Neural progenitor cell (in vitro differentiated cells): ENCODE results near the gene NBAS. TPM values are rescaled to one million over a fixed set of nuclear protein-coding genes. Genes with fewer than 3 reads are reported as not detected.

Source experiments
- DNase-seq: peaks from one replicate; pipeline ENCODE4 v3.0.0-alpha.2; 2016; ENCODE audit warnings: low spot score
- H2AFZ ChIP-seq: fragments of 200-600 bp; sonication (generic); replicated peaks from 2 replicates; pipeline ENCODE4 v1.6.1; 2016; ENCODE audit warnings: antibody characterized with exemption
- H3F3A ChIP-seq: fragments of 200-600 bp; sonication (generic); 2 replicates; pipeline ENCODE4 v1.6.1; 2016; ENCODE audit warnings: antibody characterized with exemption, low read depth
- H3K27ac ChIP-seq: fragments of 200-600 bp; sonication (generic); 2 replicates; pipeline ENCODE4 v1.5.1; 2016; ENCODE audit warnings: mild to moderate bottlenecking
- H3K27me3 ChIP-seq: fragments of 200-600 bp; sonication (generic); 2 replicates; pipeline ENCODE4 v1.6.1; 2016; ENCODE audit warnings: mild to moderate bottlenecking, moderate library complexity
- H3K36me3 ChIP-seq: fragments of 200-600 bp; sonication (generic); 2 replicates; pipeline ENCODE4 v1.5.1; 2016
- H3K4me1 ChIP-seq: fragments of 200-600 bp; sonication (generic); 2 replicates; pipeline ENCODE4 v1.6.1; 2016; ENCODE audit warnings: mixed run types
- H3K4me2 ChIP-seq: fragments of 200-600 bp; sonication (generic); 2 replicates; pipeline ENCODE4 v1.6.1; 2016
- H3K4me3 ChIP-seq: fragments of 200-600 bp; sonication (generic); 2 replicates; pipeline ENCODE4 v1.5.1; 2016
- H3K79me2 ChIP-seq: fragments of 200-600 bp; sonication (generic); 2 replicates; pipeline ENCODE4 v1.6.1; 2016; ENCODE audit warnings: low read depth
- H3K9ac ChIP-seq: fragments of 200-600 bp; sonication (generic); 2 replicates; pipeline ENCODE4 v1.6.1; 2016
- H3K9me3 ChIP-seq: fragments of 200-600 bp; sonication (generic); 2 replicates; pipeline ENCODE4 v1.5.1; 2016; ENCODE audit warnings: low read depth
- H4K20me1 ChIP-seq: fragments of 200-600 bp; sonication (generic); 2 replicates; pipeline ENCODE4 v1.6.1; 2016; ENCODE audit warnings: low read depth
- H3K27ac Mint-ChIP-seq: 3 replicates; pipeline ENCODE4 v1.8.0; 2021; ENCODE audit warnings: mixed read lengths
- H3K27me3 Mint-ChIP-seq: 2 replicates; pipeline ENCODE4 v1.8.0; 2022; ENCODE audit warnings: low read depth, mild to moderate bottlenecking, inconsistent platforms, moderate library complexity, mixed read lengths; ENCODE audit not compliant: insufficient read depth
- H3K36me3 Mint-ChIP-seq: 3 replicates; pipeline ENCODE4 v1.8.0; 2021; ENCODE audit warnings: mixed read lengths
- H3K4me1 Mint-ChIP-seq: 3 replicates; pipeline ENCODE4 v1.8.0; 2021; ENCODE audit warnings: mixed read lengths
- H3K4me3 Mint-ChIP-seq: 3 replicates; pipeline ENCODE4 v1.8.0; 2021; ENCODE audit warnings: mild to moderate bottlenecking, moderate library complexity, mixed read lengths
- H3K9me3 Mint-ChIP-seq: 3 replicates; pipeline ENCODE4 v1.8.0; 2020; ENCODE audit warnings: mixed read lengths
- EZH2 ChIP-seq: fragments of 200-600 bp; sonication (generic); IDR thresholded peaks from 2 replicates; pipeline ENCODE4 v1.6.1; 2017; ENCODE audit warnings: antibody characterized with exemption, mild to moderate bottlenecking, moderate library complexity
- EZH2phosphoT487 ChIP-seq: fragments of 200-600 bp; sonication (generic); IDR thresholded peaks from 2 replicates; pipeline ENCODE4 v1.6.1; 2017; ENCODE audit warnings: antibody characterized with exemption
- total RNA-seq: library from RNA; depleted of rRNA; stranded (reverse); fragments of >200 nt; gene quantifications from 2 replicates; pipeline ENCODE4 v1.2.3, GENCODE V29; 2015; ENCODE audit warnings: low replicate concordance
- TF ChIP-seq, protein P1 (sequence below): fragments of 200-600 bp; sonication (generic); IDR thresholded peaks from 2 replicates; pipeline ENCODE4 v1.5.1; 2017; ENCODE audit warnings: antibody characterized with exemption, mild to moderate bottlenecking

The NBAS gene
- total RNA-seq, 1 donor from 2014 or later: 58.0 TPM

DNA sequence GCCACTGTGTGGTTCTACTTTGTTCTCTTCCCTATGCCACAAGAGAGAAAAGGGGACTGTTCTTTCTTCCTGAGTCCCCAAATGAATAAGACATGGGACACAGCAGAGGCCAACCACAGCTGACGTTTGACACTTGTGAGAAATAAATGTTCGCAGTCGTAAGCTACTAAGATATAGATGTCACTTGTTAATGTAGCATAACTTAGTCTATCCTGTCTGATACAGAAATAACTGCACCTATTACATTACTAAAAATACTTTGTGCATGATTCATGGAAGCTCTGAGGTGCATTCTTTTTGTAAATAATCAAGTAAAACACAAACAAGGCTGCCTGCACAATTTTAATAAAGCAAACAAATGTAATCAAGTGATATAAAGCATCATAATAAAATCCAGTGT lies 148.8 kb downstream of the NBAS start:
- Histone ChIP-seq H3K4me1 (no peaks in the 10 kb centered on the region), H3K9ac (no peak overlapping the region), H3K9me3 (no peaks in the 10 kb centered on the region), H3K79me2 (no peaks in the 10 kb centered on the region), H3K27me3 (no peaks in the 10 kb centered on the region), H3F3A (no peaks in the 10 kb centered on the region), H3K27ac (no peak overlapping the region), H3K4me2 (no peak overlapping the region), H3K36me3 (peaks cover 5% of the 10 kb centered on the region), H3K4me3 (no peak overlapping the region), H2AFZ (no peak overlapping the region), H4K20me1 (no peaks in the 10 kb centered on the region)
- no peak for DNase-seq
- H3K36me3 Mint-ChIP-seq: peaks cover 10% of the 10 kb centered on the region
- H3K27me3 Mint-ChIP-seq: peaks cover 2% of the 10 kb centered on the region
- H3K27ac Mint-ChIP-seq: no peak overlapping the region
- no peak overlapping the region for H3K4me3 Mint-ChIP-seq
- no peaks in the 10 kb centered on the region for H3K9me3 Mint-ChIP-seq
- no peak for TF ChIP-seq EZH2
- TF ChIP-seq, protein P1, sequence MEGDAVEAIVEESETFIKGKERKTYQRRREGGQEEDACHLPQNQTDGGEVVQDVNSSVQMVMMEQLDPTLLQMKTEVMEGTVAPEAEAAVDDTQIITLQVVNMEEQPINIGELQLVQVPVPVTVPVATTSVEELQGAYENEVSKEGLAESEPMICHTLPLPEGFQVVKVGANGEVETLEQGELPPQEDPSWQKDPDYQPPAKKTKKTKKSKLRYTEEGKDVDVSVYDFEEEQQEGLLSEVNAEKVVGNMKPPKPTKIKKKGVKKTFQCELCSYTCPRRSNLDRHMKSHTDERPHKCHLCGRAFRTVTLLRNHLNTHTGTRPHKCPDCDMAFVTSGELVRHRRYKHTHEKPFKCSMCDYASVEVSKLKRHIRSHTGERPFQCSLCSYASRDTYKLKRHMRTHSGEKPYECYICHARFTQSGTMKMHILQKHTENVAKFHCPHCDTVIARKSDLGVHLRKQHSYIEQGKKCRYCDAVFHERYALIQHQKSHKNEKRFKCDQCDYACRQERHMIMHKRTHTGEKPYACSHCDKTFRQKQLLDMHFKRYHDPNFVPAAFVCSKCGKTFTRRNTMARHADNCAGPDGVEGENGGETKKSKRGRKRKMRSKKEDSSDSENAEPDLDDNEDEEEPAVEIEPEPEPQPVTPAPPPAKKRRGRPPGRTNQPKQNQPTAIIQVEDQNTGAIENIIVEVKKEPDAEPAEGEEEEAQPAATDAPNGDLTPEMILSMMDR: no peak
- no peak for TF ChIP-seq EZH2phosphoT487
- no peaks in the 10 kb centered on the region for H3K4me1 Mint-ChIP-seq

DNA sequence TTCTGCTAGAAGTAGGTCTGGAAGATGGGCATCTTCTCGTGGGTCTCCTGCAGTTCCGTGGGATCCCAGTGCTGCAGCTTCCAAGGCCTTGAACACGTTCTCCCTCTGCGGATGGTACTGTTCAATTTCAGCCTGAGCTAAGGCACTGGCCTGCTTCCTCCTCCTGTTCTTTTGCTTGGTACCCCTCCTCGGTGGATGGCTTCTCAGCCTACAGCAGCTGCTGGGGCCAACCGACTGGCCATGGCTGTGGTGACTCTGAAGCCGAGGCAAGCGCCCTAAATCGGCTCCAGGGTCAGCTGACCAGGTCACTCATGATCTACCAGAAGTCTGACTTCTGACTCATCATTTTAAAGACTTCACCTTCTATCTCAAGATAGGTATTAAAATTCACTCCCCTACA lies 150.2 kb downstream of the NBAS start:
- TF ChIP-seq, protein P1: no peak
- TF ChIP-seq EZH2phosphoT487 (no peak), EZH2 (no peak)
- no peaks in the 10 kb centered on the region for H3K9me3 ChIP-seq
- no peaks in the 10 kb centered on the region for H3K4me1 Mint-ChIP-seq

DNA sequence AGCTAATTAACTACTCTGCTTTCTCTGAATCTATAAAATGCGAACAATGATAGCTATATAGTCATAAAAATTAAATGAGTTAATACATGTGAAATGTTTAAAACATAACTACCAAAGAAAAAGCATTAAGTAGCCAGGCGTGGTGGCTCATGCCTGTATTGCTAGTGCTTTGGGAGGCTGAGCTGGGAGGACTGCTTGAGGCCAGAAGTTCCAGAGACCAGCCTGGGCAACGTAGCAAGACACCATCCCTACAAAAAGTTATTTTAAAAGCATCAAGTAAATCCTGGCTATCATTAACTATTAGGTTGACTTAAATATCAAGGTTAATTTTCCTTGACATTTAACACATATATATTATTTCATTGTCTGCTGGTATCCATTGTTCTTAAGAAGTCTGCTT lies 152.4 kb downstream of the NBAS start:
- H3F3A ChIP-seq: no peaks in the 10 kb centered on the region
- no peak overlapping the region for H3K27ac ChIP-seq
- H3K27ac Mint-ChIP-seq: no peak overlapping the region
- H2AFZ ChIP-seq: no peak overlapping the region
- peaks cover 2% of the 10 kb centered on the region for H3K27me3 Mint-ChIP-seq
- H3K79me2 ChIP-seq: no peaks in the 10 kb centered on the region
- no peak for DNase-seq
- no peaks in the 10 kb centered on the region for H4K20me1 ChIP-seq
- H3K4me1 ChIP-seq: no peaks in the 10 kb centered on the region
- H3K4me2 ChIP-seq: no peak overlapping the region
- no peaks in the 10 kb centered on the region for H3K36me3 ChIP-seq
- TF ChIP-seq EZH2: no peak
- TF ChIP-seq EZH2phosphoT487: no peak
- TF ChIP-seq, protein P1: no peak
- H3K9ac ChIP-seq: no peak overlapping the region
- H3K36me3 Mint-ChIP-seq: peaks cover 7% of the 10 kb centered on the region
- H3K27me3 ChIP-seq: no peaks in the 10 kb centered on the region
- no peak overlapping the region for H3K4me3 Mint-ChIP-seq
- no peak overlapping the region for H3K4me3 ChIP-seq
- no peaks in the 10 kb centered on the region for H3K9me3 Mint-ChIP-seq
- H3K4me1 Mint-ChIP-seq: no peaks in the 10 kb centered on the region
- no peaks in the 10 kb centered on the region for H3K9me3 ChIP-seq

More for the DNA sequence above, 150.2 kb downstream of the NBAS start:
- Histone ChIP-seq H4K20me1 (no peaks in the 10 kb centered on the region), H3K36me3 (peaks cover 5% of the 10 kb centered on the region), H3K27me3 (no peaks in the 10 kb centered on the region), H3K4me1 (no peaks in the 10 kb centered on the region), H3F3A (no peaks in the 10 kb centered on the region), H3K4me2 (no peak overlapping the region), H3K27ac (no peak overlapping the region), H3K9ac (no peak overlapping the region), H3K79me2 (no peaks in the 10 kb centered on the region), H3K4me3 (no peak overlapping the region), H2AFZ (no peak overlapping the region)
- no peak overlapping the region for H3K4me3 Mint-ChIP-seq
- H3K9me3 Mint-ChIP-seq: no peaks in the 10 kb centered on the region
- H3K27me3 Mint-ChIP-seq: peaks cover 2% of the 10 kb centered on the region
- H3K27ac Mint-ChIP-seq: no peak overlapping the region
- peaks cover 10% of the 10 kb centered on the region for H3K36me3 Mint-ChIP-seq
- DNase-seq: no peak
